ENCODE data around the gene STK39.

GRCh38 chr2:168184681-168185513 is 62.5 kb downstream of the STK39 start:
- TF ChIP-seq POLR2AphosphoS5 (IDR thresholded peaks at IDR 0.05; ENCODE audit: low read depth) (no peak), CTCF (IDR thresholded peaks at IDR 0.05; ENCODE audit: insufficient read depth, low read length) (no peak), REST (IDR thresholded peaks at IDR 0.05; ENCODE audit: insufficient replicate concordance, low read depth) (no peak), SPI1 (IDR thresholded peaks at IDR 0.05; ENCODE audit: borderline replicate concordance, low read depth) (peak; percentile 76)

Data from HL-60 (cell line).